Gastroesophageal sphincter (tissue), 3 donors: ENCODE data around the gene AMZ2.

ENCODE experiments used
- CTCF ChIP-seq, 4 experiments: fragments of 200-600 bp in 2 of 4; fragments of 450-650 bp in 2 of 4; sonication (generic) in 1 of 4; IDR thresholded peaks; one replicate each; pipeline ENCODE4 v1.5.1; 2017 to 2019; ENCODE audit warnings: antibody characterized with exemption in 4 of 4, mild to moderate bottlenecking in 2 of 4, moderate library complexity in 2 of 4
- POLR2A ChIP-seq, 2 donors: fragments of 450-650 bp; IDR thresholded peaks; one replicate each; pipeline ENCODE4 v1.6.1; 2017; ENCODE audit warnings: antibody characterized with exemption in 2 of 2, mild to moderate bottlenecking in 2 of 2, moderate library complexity in 1 of 2

- TF ChIP-seq CTCF (IDR thresholded peaks at IDR 0.05) (no peak), POLR2A (IDR thresholded peaks at IDR 0.05) (no peak)
Measured at GRCh38 chr17:68246271-68247028, 1.4 kb upstream of the AMZ2 start.
